Astrocyte (in vitro differentiated cells and primary cell): ENCODE results near the gene TCTN1. TPM values are rescaled to one million over a fixed set of nuclear protein-coding genes. Genes with fewer than 3 reads are reported as not detected.
"Not testable (repeated sequence)": the region's sequence is repeated elsewhere in the genome, so short reads cannot be mapped to it uniquely, and the experiment has no call there.

Experiments
- DNase-seq: peaks from one replicate; pipeline ENCODE4 v3.0.0-alpha.2; 2010; ENCODE audit warnings: low read depth
- FAIRE-seq: peaks from 2 replicates; lab custom pipeline; 2011; peaks lifted over from hg19 to GRCh38; lab: Jason Lieb, UNC
- H2AFZ ChIP-seq: 2 replicates; pipeline ENCODE4 v1.6.0; 2012; ENCODE audit warnings: low read depth, low read length, inconsistent platforms
- H3K27ac ChIP-seq: 2 replicates; pipeline ENCODE4 v1.5.1; 2011; ENCODE audit warnings: low read depth, low read length, inconsistent platforms
- H3K27me3 ChIP-seq: 2 replicates; pipeline ENCODE4 v1.6.0; 2011; ENCODE audit warnings: low read length, inconsistent platforms; ENCODE audit not compliant: insufficient read depth
- H3K36me3 ChIP-seq: 2 replicates; pipeline ENCODE4 v1.5.1; 2011; ENCODE audit warnings: low read length, inconsistent platforms; ENCODE audit not compliant: insufficient read depth
- H3K4me1 ChIP-seq: 2 replicates; pipeline ENCODE4 v1.5.1; 2011; ENCODE audit warnings: low read length, inconsistent platforms; ENCODE audit not compliant: insufficient read depth
- H3K4me2 ChIP-seq: 2 replicates; pipeline ENCODE4 v1.6.0; 2012; ENCODE audit warnings: low read length, inconsistent platforms
- H3K4me3 ChIP-seq: 2 replicates; pipeline ENCODE4 v1.5.1; 2011; ENCODE audit warnings: low read depth, mild to moderate bottlenecking, low read length, inconsistent platforms; ENCODE audit not compliant: insufficient read depth
- H3K79me2 ChIP-seq: 2 replicates; pipeline ENCODE4 v1.6.0; 2012; ENCODE audit warnings: mild to moderate bottlenecking, low read length, inconsistent platforms; ENCODE audit not compliant: insufficient read depth
- H3K9ac ChIP-seq: 2 replicates; pipeline ENCODE4 v1.6.0; 2012; ENCODE audit warnings: mild to moderate bottlenecking, low read length, inconsistent platforms
- H3K9me3 ChIP-seq: 2 replicates; pipeline ENCODE4 v1.5.1; 2012; ENCODE audit warnings: low read depth, mild to moderate bottlenecking, low read length, inconsistent platforms; ENCODE audit not compliant: insufficient read depth
- H4K20me1 ChIP-seq: 2 replicates; pipeline ENCODE4 v1.6.0; 2012; ENCODE audit warnings: low read length, inconsistent platforms; ENCODE audit not compliant: insufficient read depth
- H3K27ac Mint-ChIP-seq: one replicate; pipeline ENCODE4 v1.8.0; 2021; ENCODE audit warnings: mild to moderate bottlenecking, mixed read lengths; ENCODE audit not compliant: unreplicated experiment
- H3K27me3 Mint-ChIP-seq: one replicate; pipeline ENCODE4 v1.8.0; 2021; ENCODE audit warnings: low read depth, mixed read lengths; ENCODE audit not compliant: unreplicated experiment
- H3K36me3 Mint-ChIP-seq: one replicate; pipeline ENCODE4 v1.8.0; 2021; ENCODE audit warnings: low read depth, mixed read lengths; ENCODE audit not compliant: unreplicated experiment
- H3K4me1 Mint-ChIP-seq: one replicate; pipeline ENCODE4 v1.8.0; 2021; ENCODE audit warnings: low read depth, mixed read lengths; ENCODE audit not compliant: unreplicated experiment
- H3K4me3 Mint-ChIP-seq: one replicate; pipeline ENCODE4 v1.8.0; 2021; ENCODE audit warnings: mild to moderate bottlenecking, moderate library complexity, mixed read lengths; ENCODE audit not compliant: unreplicated experiment
- H3K9me3 Mint-ChIP-seq: one replicate; pipeline ENCODE4 v1.8.0; 2021; ENCODE audit warnings: mild to moderate bottlenecking, mixed read lengths; ENCODE audit not compliant: unreplicated experiment
- EZH2 ChIP-seq: IDR thresholded peaks from 2 replicates; pipeline ENCODE4 v1.6.1; 2012; ENCODE audit warnings: mild to moderate bottlenecking, low read length, inconsistent platforms; ENCODE audit not compliant: insufficient read depth
- total RNA-seq: library from RNA; stranded (reverse); gene quantifications from 2 replicates; pipeline ENCODE4 v1.2.1, GENCODE V29; 2021
- TF ChIP-seq, protein P1 (sequence below): IDR thresholded peaks from 2 replicates; pipeline ENCODE4 v1.5.1; 2011; ENCODE audit warnings: low read depth, mild to moderate bottlenecking, inconsistent platforms, low read length, moderate library complexity; ENCODE audit not compliant: insufficient read depth

TCTN1 gene
- total RNA-seq, 1 donor from 2014 or later: 22.6 TPM

DNA sequence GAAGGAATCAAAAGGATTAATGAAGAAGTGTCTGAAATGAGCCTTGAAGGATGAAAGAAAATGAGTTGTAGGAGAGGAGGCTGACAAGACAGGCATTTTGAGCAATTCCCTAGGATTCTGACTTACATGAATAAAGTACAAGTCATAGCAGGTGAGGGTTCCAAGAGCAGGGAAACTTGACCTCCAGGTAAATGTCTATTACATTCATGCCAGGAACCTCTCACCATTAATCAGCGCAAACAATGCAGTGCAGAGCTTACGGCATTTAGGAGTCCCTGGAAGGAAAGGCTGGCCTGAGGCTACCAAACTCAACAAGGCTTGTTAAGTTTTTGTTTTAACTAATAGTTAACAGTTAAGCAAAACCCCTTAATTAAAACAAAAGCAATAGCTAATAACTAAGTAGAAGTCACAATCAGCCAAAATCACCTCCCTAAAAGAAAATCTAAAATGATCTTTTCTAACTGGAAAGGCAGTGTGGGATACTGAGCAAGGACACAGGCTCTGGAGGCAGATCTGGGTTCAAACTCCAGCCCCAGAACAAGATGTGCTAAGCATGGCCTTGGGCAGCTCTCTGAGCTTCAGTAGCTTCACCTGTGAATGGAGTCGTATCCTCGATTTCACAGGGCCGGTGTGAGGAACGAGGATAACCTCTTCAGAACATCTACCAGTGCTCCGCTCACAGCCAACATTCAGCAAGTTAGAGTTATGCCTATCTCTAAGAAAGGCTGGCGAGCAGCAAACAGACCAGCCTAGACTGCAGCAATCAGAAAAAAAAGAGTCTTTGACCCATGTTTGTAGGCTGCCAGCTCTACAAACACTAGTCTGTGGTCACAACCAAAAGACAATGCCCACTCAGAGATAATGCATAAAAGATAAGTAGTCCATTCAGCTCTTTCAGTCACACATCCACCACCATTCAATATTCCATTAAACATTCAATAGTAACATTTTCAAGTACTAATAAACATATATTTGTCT lies 47.7 kb upstream of the TCTN1 start:
- no peak overlapping the region for H3K4me2 ChIP-seq
- Mint-ChIP-seq H3K4me1 (peaks cover 12% of the 10 kb centered on the region), H3K4me3 (peak overlapping the region; percentile 27), H3K36me3 (peaks cover 9% of the 10 kb centered on the region), H3K9me3 (peaks cover 20% of the 10 kb centered on the region), H3K27ac (peak overlapping the region; percentile 48), H3K27me3 (no peaks in the 10 kb centered on the region)
- TF ChIP-seq EZH2: no peak
- TF ChIP-seq, protein P1, sequence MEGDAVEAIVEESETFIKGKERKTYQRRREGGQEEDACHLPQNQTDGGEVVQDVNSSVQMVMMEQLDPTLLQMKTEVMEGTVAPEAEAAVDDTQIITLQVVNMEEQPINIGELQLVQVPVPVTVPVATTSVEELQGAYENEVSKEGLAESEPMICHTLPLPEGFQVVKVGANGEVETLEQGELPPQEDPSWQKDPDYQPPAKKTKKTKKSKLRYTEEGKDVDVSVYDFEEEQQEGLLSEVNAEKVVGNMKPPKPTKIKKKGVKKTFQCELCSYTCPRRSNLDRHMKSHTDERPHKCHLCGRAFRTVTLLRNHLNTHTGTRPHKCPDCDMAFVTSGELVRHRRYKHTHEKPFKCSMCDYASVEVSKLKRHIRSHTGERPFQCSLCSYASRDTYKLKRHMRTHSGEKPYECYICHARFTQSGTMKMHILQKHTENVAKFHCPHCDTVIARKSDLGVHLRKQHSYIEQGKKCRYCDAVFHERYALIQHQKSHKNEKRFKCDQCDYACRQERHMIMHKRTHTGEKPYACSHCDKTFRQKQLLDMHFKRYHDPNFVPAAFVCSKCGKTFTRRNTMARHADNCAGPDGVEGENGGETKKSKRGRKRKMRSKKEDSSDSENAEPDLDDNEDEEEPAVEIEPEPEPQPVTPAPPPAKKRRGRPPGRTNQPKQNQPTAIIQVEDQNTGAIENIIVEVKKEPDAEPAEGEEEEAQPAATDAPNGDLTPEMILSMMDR: no peak
- peaks cover 14% of the 10 kb centered on the region for H3K4me1 ChIP-seq
- H3K4me3 ChIP-seq: no peak overlapping the region
- FAIRE-seq (no peak), DNase-seq (no peak)
- H3K9me3 ChIP-seq: no peaks in the 10 kb centered on the region
- H3K27me3 ChIP-seq: no peaks in the 10 kb centered on the region
- no peak overlapping the region for H3K9ac ChIP-seq
- peaks cover 59% of the 10 kb centered on the region for H3K79me2 ChIP-seq
- peak overlapping the region; percentile 0 for H3K27ac ChIP-seq
- H2AFZ ChIP-seq: no peak overlapping the region
- H3K36me3 ChIP-seq: no peaks in the 10 kb centered on the region
- H4K20me1 ChIP-seq: peaks cover 46% of the 10 kb centered on the region

DNA sequence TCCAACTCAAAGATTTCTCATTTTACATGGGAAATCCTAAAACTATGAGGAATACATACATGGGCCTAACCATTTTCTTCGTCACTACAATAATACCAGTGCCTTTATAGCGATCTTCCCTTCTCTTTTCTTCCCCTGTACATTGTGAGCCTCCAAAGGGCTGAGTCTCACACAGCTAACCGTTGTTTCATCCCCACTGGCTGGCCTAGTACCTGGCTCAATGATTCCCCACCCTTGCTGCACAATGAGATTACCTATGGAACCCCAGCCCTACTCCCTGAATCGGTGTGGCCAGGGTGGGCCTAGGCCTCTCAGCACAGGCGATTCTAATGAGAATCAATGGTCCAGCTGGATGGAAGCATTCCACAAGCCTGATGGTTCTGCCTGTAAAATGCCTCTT lies 46.9 kb upstream of the TCTN1 start:
- H3K4me2 ChIP-seq: no peak overlapping the region
- H3K4me1 ChIP-seq: peaks cover 14% of the 10 kb centered on the region
- H3K9me3 Mint-ChIP-seq: peaks cover 23% of the 10 kb centered on the region
- H2AFZ ChIP-seq: no peak overlapping the region
- H3K9me3 ChIP-seq: peaks cover 3% of the 10 kb centered on the region
- no peaks in the 10 kb centered on the region for H3K27me3 ChIP-seq
- H4K20me1 ChIP-seq: peaks cover 46% of the 10 kb centered on the region
- H3K4me3 ChIP-seq: no peak overlapping the region
- no peaks in the 10 kb centered on the region for H3K27me3 Mint-ChIP-seq
- H3K79me2 ChIP-seq: peaks cover 59% of the 10 kb centered on the region
- H3K4me1 Mint-ChIP-seq: peaks cover 12% of the 10 kb centered on the region
- no peak overlapping the region for H3K27ac Mint-ChIP-seq
- no peak overlapping the region for H3K4me3 Mint-ChIP-seq
- no peak for FAIRE-seq
- DNase-seq: no peak
- TF ChIP-seq, protein P1: no peak
- TF ChIP-seq EZH2: no peak
- H3K36me3 Mint-ChIP-seq: peaks cover 9% of the 10 kb centered on the region
- H3K27ac ChIP-seq: no peak overlapping the region
- no peaks in the 10 kb centered on the region for H3K36me3 ChIP-seq
- H3K9ac ChIP-seq: no peak overlapping the region

DNA sequence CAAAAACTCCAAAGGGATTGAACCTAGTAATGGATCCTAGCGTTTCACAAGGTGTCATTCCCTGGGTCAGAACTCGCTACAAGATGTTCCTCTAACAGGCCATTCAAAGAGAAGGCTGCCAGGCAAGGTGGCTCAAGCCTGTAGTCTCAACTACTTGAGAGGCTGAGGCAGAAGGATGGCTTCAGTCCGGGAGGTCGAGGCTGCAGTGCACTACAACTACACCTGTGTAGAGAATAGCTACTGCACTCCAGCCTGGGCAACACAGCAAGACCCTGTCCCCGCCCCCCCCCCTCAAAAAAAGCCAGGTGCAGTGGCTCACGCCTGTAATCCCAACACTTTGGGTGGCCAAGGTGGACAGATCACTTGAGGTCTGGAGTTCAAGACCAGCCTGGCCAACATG lies 45.2 kb upstream of the TCTN1 start:
- Histone ChIP-seq H3K36me3 (no peaks in the 10 kb centered on the region), H3K27ac (no peak overlapping the region), H3K9ac (no peak overlapping the region), H3K27me3 (no peaks in the 10 kb centered on the region), H3K79me2 (peaks cover 66% of the 10 kb centered on the region), H2AFZ (no peak overlapping the region), H3K4me2 (no peak overlapping the region), H3K4me3 (no peak overlapping the region), H3K4me1 (peaks cover 10% of the 10 kb centered on the region), H4K20me1 (peaks cover 40% of the 10 kb centered on the region), H3K9me3 (peaks cover 3% of the 10 kb centered on the region)
- no peak overlapping the region for H3K27ac Mint-ChIP-seq
- H3K9me3 Mint-ChIP-seq: peaks cover 25% of the 10 kb centered on the region
- peaks cover 9% of the 10 kb centered on the region for H3K36me3 Mint-ChIP-seq
- FAIRE-seq: no peak
- no peak for DNase-seq
- TF ChIP-seq EZH2: no peak
- TF ChIP-seq, protein P1: no peak
- H3K4me1 Mint-ChIP-seq: peaks cover 9% of the 10 kb centered on the region
- H3K27me3 Mint-ChIP-seq: no peaks in the 10 kb centered on the region
- H3K4me3 Mint-ChIP-seq: no peak overlapping the region

DNA sequence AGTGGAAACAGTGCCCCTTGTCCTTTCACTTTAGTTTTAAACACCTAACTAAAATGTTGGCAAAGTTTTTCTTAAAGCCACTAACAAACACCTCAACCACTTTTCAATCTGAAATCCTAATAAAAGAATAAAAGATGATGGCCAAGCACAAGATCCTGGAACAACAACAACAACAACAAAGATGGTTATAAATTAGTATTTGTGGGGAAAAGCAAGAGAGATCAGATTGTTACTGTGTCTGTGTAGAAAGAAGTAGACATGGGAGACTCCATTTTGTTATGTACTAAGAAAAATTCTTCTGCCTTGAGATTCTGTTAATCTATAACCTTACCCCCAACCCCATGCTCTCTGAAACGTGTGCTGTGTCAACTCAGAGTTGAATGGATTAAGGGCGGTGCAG lies 44.1 kb upstream of the TCTN1 start:
- not testable (repeated sequence) for H3K27me3 ChIP-seq, H3K9ac ChIP-seq, H3K27me3 Mint-ChIP-seq, H3K36me3 ChIP-seq, H3K4me3 Mint-ChIP-seq, H3K9me3 ChIP-seq, H3K36me3 Mint-ChIP-seq, DNase-seq, H3K4me1 Mint-ChIP-seq, H3K4me3 ChIP-seq, H3K4me2 ChIP-seq, H2AFZ ChIP-seq, H3K4me1 ChIP-seq, FAIRE-seq, H3K27ac Mint-ChIP-seq, H3K27ac ChIP-seq
- Histone ChIP-seq H4K20me1 (peaks cover 38% of the 10 kb centered on the region), H3K79me2 (peaks cover 68% of the 10 kb centered on the region)
- H3K9me3 Mint-ChIP-seq: peaks cover 25% of the 10 kb centered on the region
